Body of pancreas (tissue), 4 donors: ENCODE data around the gene PCNT. TPM values are rescaled to one million over a fixed set of nuclear protein-coding genes. Genes with fewer than 3 reads are reported as not detected.

Experiments
- ATAC-seq: fragments of 150-250 bp; one replicate; pipeline ENCODE4 v1.9.1; 2016
- DNase-seq, 4 donors: peaks; one replicate each; pipeline ENCODE4 v3.0.0-alpha.2; 2019
- H3K27ac ChIP-seq, 4 donors: fragments of 200-600 bp; sonication (generic); 1 replicate in 3 of 4; 2 replicates in 1 of 4; pipeline versions ENCODE4 v1.5.1 to v1.6.1; 2016 to 2019; ENCODE audit warnings: mild to moderate bottlenecking in 1 of 4, mixed read lengths in 1 of 4, moderate library complexity in 1 of 4
- H3K27me3 ChIP-seq, 2 donors: fragments of 200-600 bp; sonication (generic); one replicate each; pipeline ENCODE4 v1.6.0; 2016; ENCODE audit warnings: mild to moderate bottlenecking in 1 of 2
- H3K36me3 ChIP-seq, 2 donors: fragments of 200-600 bp; sonication (generic); replicated peaks in 1 of 2; 2 replicates each; pipeline ENCODE4 v1.5.1; 2016; ENCODE audit warnings: low read depth in 2 of 2; ENCODE audit not compliant: insufficient read depth in 1 of 2
- H3K4me1 ChIP-seq: fragments of 200-600 bp; sonication (generic); one replicate; pipeline ENCODE4 v1.6.0; 2016
- H3K4me3 ChIP-seq, 2 donors: fragments of 200-600 bp; sonication (generic); 1 replicate in 1 of 2; 2 replicates in 1 of 2; pipeline ENCODE4 v1.5.1; 2016 to 2019
- H3K9me3 ChIP-seq, 3 donors: fragments of 200-600 bp; sonication (generic); 1 replicate in 2 of 3; 2 replicates in 1 of 3; pipeline ENCODE4 v1.5.1; 2016
- POLR2A ChIP-seq, 3 donors: fragments of 450-650 bp; IDR thresholded peaks; one replicate each; pipeline ENCODE4 v1.6.1; 2016; ENCODE audit warnings: antibody characterized with exemption in 3 of 3, mild to moderate bottlenecking in 2 of 3
- WGBS, 2 donors: methylation state at CpG; one replicate each; pipeline ENCODE4 v1.1.5; 2017; 5-methylcytosine and 5-hydroxymethylcytosine counted together
- intact Hi-C: fragments of 100-400 bp; cut with DNase I; formaldehyde crosslinking; loops from one replicate; pipeline ENCODE4 v1.15.1; 2023
- total RNA-seq, 2 donors: library from RNA; depleted of rRNA; stranded (reverse); fragments of >200 nt; gene quantifications; one replicate each; pipeline ENCODE4 v1.1.0, GENCODE V29; 2016
- TF ChIP-seq, protein P1 (sequence below), 7 experiments: fragments of 450-650 bp in 4 of 7; fragments of 200-600 bp in 3 of 7; sonication (generic) in 3 of 7; IDR thresholded peaks; one replicate each; pipeline ENCODE4 v1.5.1; 2016 to 2019; ENCODE audit warnings: antibody characterized with exemption in 7 of 7

PCNT gene
- total RNA-seq, 2 donors from 2014 or later: 11.9 to 28.0 TPM

DNA sequence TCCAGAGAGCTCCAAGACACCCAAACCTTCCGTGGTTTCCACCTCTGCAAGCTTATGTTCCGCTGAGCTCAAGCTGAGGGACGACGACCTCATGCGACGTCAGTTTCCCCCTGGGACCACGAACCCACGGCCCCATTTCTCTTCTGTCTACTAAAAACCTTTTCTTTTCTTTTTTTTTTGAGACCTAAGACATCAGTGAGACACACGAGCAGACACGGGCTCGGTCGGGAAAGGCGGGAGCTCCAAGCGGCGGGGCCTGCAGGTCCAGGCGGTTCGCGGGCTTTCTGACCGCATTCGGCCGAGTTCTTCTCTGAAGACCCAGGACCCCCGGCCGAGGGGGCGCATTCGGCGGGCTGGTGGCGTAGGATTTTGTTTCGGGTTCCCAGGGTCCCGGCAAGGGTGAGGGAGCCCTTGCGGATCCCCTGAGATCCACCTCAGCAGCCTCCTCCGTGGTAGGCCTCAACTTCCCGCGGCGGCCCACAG lies 688 bp upstream of the PCNT start:
- 0 to 2% methylated on average over 18 to 34 of the region's 34 CpGs for whole genome bisulfite sequencing, 2 donors
- TF ChIP-seq POLR2A (IDR thresholded peaks at IDR 0.05): no peak
- TF ChIP-seq, protein P1, sequence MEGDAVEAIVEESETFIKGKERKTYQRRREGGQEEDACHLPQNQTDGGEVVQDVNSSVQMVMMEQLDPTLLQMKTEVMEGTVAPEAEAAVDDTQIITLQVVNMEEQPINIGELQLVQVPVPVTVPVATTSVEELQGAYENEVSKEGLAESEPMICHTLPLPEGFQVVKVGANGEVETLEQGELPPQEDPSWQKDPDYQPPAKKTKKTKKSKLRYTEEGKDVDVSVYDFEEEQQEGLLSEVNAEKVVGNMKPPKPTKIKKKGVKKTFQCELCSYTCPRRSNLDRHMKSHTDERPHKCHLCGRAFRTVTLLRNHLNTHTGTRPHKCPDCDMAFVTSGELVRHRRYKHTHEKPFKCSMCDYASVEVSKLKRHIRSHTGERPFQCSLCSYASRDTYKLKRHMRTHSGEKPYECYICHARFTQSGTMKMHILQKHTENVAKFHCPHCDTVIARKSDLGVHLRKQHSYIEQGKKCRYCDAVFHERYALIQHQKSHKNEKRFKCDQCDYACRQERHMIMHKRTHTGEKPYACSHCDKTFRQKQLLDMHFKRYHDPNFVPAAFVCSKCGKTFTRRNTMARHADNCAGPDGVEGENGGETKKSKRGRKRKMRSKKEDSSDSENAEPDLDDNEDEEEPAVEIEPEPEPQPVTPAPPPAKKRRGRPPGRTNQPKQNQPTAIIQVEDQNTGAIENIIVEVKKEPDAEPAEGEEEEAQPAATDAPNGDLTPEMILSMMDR (IDR thresholded peaks at IDR 0.05): no peak
- Histone ChIP-seq H3K4me3 (peak overlapping the region; percentile 32 to 64), H3K9me3 (no peaks in the 10 kb centered on the region), H3K27ac (peak overlapping the region in 2 of 4 donors; percentile 97 to 99), H3K4me1 (peaks cover 25% of the 10 kb centered on the region), H3K27me3 (no peaks in the 10 kb centered on the region), H3K36me3 (no peaks in the 10 kb centered on the region)
- DNase-seq (peak in 1 of 4 donors; percentile 8), ATAC-seq (no peak)
- intact Hi-C loops: no loop called here

DNA sequence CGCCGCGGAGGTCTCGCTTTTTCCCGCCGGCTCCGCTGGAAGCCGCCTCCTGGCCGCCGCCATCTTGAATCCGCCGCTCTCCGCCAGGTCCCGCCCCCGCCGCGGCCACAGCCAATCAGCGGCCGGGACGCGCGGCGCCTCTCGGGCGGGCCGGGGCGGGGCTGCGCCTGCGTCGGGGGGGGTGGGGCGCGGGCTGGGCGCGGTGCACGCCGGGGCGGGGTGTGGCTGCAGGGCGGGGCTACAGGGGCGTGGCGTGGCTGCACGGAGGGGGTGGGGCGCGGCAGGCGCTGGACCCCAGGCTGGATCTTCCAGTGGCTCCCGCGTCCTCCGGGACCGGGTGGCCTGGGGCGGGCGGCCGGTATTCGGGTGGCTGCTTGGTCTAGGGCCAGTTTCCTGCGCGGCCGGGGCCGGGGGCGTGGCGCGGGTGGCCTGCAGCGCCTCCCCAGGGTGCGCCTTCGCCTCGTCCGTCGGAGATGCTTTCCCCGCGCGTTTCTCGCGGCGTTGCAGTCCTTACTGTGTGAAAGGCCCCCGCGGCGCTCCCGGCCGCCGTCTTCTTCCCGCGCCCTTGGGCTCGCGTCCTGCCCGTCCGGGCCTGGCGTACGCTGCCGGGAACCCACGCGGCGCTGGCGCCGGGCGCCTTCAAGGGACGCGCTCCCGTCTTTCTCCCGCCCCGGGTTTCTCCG lies 575 bp downstream of the PCNT start:
- H3K4me3 ChIP-seq: peak overlapping the region; percentile 64 to 95
- ATAC-seq (peak; percentile 89), DNase-seq (peak; percentile 82 to 89 (median 87))
- peaks cover 25% of the 10 kb centered on the region for H3K4me1 ChIP-seq
- peak overlapping the region; percentile 94 to 99 (median 96) for H3K27ac ChIP-seq
- WGBS, 2 donors: 0% methylated on average over 35 of the region's 98 CpGs; no CpG with 5 or more reads in 1 of the 2 donors
- H3K9me3 ChIP-seq: no peaks in the 10 kb centered on the region
- peak; percentile 40 to 50 (median 47) for TF ChIP-seq POLR2A (IDR thresholded peaks at IDR 0.05)
- TF ChIP-seq, protein P1 (IDR thresholded peaks at IDR 0.05): no peak
- no peaks in the 10 kb centered on the region for H3K27me3 ChIP-seq
- intact Hi-C loops: no loop called here
- no peaks in the 10 kb centered on the region for H3K36me3 ChIP-seq

DNA sequence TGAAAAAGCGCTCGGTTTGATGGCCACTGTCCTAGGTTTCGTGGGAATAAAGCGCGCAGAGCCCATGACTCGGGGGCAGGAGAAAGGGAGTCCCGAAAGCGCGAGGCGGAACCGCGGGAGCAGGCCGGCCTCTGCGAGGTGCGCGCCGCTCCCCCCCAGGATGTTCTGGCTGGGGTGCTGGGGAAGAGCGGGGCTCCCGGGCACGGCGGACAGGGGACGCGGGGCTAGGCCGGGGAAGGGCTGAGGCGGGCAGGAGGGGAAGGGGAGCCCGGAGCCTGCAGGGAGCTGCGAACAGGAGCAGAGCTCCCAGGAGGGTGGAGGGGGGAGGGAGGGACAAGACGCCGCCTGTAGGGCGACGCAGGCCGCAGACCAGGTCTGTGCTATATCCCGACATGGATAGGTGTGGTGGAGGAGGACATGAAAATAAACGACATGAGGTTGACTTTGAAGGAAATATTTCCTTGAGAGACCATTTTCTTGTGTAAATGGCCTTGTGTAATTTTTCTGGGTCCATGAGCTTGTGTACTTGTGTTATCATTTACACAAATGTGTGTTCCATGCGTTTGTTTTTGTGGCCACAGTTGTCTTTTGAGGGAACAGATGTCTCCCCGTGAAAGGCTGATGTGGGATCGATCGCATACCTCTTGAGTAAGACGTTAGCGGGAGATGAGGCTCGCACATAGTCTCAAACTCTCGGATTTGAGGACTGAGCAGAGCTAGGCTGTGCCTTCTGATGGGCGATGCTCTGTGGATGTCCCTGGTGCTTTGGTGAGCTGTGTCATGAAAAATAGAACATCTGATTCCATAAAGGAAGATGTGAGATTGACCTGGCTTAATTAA lies 1.3 kb downstream of the PCNT start:
- H3K27me3 ChIP-seq: no peaks in the 10 kb centered on the region
- 11 to 17% methylated on average over 24 to 42 of the region's 43 CpGs for WGBS, 2 donors
- TF ChIP-seq POLR2A (IDR thresholded peaks at IDR 0.05): no peak
- TF ChIP-seq, protein P1 (IDR thresholded peaks at IDR 0.05): peak in 3 of 7 experiments; percentile 26 to 31 (median 29)
- peak overlapping the region; percentile 64 to 67 for H3K4me3 ChIP-seq
- no peaks in the 10 kb centered on the region for H3K9me3 ChIP-seq
- intact Hi-C loops: no loop called here
- peak overlapping the region; percentile 69 to 99 (median 96) for H3K27ac ChIP-seq
- DNase-seq: peak; percentile 39 to 50 (median 42)
- peaks cover 25% of the 10 kb centered on the region for H3K4me1 ChIP-seq
- no peaks in the 10 kb centered on the region for H3K36me3 ChIP-seq
- ATAC-seq: no peak

DNA sequence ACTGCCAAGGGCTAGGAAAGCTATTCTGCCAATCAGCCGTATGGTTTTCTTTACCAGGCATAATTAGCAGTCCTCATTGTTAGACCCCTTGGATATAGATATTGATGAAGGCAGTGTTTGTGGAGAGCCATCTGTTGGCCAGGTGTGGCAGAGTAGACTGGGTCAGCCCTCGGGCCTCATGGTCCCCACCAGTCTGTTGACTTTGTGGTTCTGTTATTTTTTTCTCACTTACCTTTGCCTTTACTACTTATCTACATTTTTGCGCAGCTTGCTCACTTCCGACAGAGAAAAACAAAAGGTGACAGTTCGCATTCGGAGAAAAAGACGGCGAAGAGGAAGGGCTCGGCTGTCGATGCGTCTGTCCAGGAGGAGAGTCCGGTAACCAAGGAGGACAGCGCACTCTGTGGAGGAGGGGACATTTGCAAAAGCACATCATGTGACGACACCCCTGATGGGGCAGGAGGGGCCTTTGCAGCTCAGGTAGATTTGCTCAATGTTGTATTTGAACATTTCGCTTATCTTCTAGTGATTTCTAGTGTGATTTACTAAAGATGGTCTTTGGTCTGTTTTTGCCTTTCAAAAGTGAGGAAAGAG lies 2.3 kb downstream of the PCNT start:
- Histone ChIP-seq H3K4me3 (no peak overlapping the region), H3K27ac (no peak overlapping the region), H3K27me3 (no peaks in the 10 kb centered on the region), H3K9me3 (no peaks in the 10 kb centered on the region), H3K36me3 (no peaks in the 10 kb centered on the region), H3K4me1 (peaks cover 25% of the 10 kb centered on the region)
- TF ChIP-seq, protein P1 (IDR thresholded peaks at IDR 0.05): no peak
- TF ChIP-seq POLR2A (IDR thresholded peaks at IDR 0.05): no peak
- intact Hi-C loops: no loop called here
- WGBS, 2 donors: 90 to 95% methylated on average over 15 of the region's 15 CpGs
- ATAC-seq (no peak), DNase-seq (peak in 1 of 4 donors; percentile 10)
